WTC11 (cell line): ENCODE results near the gene CAMSAP3.

Source experiments
- ATF3 ChIP-seq: sonication (generic); formaldehyde crosslinking; conservative IDR thresholded peaks from 2 replicates; pipeline ENCODE4 v1.8.1; 2022; ENCODE audit warnings: mild to moderate bottlenecking, missing genetic modification reagents
- ELF4 ChIP-seq: sonication (generic); formaldehyde crosslinking; IDR thresholded peaks from 2 replicates; pipeline ENCODE4 v1.8.1; 2022; ENCODE audit warnings: low read depth, mild to moderate bottlenecking, moderate library complexity, missing genetic modification reagents
- TP53 ChIP-seq: sonication (generic); formaldehyde crosslinking; IDR thresholded peaks from 2 replicates; pipeline ENCODE4 v1.8.1; 2023; ENCODE audit warnings: mild to moderate bottlenecking, missing genetic modification reagents
- TF ChIP-seq, protein P1 (sequence below): sonication (generic); formaldehyde crosslinking; IDR thresholded peaks from 2 replicates; pipeline ENCODE4 v1.8.1; 2023; ENCODE audit warnings: mild to moderate bottlenecking, moderate library complexity, missing genetic modification reagents
- TF ChIP-seq, protein P2 (sequence below): sonication (generic); formaldehyde crosslinking; IDR thresholded peaks from 2 replicates; pipeline ENCODE4 v1.8.1; 2023; ENCODE audit warnings: mild to moderate bottlenecking, missing genetic modification reagents, moderate library complexity
- TF ChIP-seq, protein P3 (sequence below): fragments of 200-600 bp; IDR thresholded peaks from 2 replicates; pipeline ENCODE4 v1.8.0; 2022; ENCODE audit warnings: antibody characterized with exemption

DNA sequence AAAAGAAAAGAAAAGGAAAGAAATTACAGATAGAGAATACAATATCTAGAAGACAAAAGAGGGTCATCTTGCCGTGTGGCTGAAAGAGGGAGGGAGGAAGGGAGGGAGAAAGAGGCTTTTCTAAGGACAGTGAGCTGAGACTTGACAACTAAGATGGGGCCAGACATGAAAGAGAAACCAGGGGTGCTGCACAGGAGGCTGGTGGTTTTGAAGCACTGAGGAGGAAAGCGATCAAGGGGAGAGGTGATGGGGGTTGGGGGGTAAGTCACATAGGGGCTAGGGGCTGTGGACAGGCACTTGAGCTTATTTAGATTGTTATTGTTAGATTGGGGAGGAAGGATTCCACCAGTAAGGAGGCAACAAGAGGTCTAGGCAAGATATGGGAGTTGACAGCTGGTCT is 42.9 kb upstream of the CAMSAP3 start:
- TF ChIP-seq ELF4 (CRISPR knock-in tag) (no peak), TP53 (CRISPR knock-in tag) (no peak), ATF3 (CRISPR knock-in tag) (no peak)
- TF ChIP-seq, protein P1, sequence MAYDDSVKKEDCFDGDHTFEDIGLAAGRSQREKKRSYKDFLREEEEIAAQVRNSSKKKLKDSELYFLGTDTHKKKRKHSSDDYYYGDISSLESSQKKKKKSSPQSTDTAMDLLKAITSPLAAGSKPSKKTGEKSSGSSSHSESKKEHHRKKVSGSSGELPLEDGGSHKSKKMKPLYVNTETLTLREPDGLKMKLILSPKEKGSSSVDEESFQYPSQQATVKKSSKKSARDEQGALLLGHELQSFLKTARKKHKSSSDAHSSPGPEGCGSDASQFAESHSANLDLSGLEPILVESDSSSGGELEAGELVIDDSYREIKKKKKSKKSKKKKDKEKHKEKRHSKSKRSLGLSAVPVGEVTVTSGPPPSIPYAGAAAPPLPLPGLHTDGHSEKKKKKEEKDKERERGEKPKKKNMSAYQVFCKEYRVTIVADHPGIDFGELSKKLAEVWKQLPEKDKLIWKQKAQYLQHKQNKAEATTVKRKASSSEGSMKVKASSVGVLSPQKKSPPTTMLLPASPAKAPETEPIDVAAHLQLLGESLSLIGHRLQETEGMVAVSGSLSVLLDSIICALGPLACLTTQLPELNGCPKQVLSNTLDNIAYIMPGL: no peak
- TF ChIP-seq, protein P2, sequence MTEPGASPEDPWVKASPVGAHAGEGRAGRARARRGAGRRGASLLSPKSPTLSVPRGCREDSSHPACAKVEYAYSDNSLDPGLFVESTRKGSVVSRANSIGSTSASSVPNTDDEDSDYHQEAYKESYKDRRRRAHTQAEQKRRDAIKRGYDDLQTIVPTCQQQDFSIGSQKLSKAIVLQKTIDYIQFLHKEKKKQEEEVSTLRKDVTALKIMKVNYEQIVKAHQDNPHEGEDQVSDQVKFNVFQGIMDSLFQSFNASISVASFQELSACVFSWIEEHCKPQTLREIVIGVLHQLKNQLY (CRISPR knock-in tag): no peak
- TF ChIP-seq, protein P3, sequence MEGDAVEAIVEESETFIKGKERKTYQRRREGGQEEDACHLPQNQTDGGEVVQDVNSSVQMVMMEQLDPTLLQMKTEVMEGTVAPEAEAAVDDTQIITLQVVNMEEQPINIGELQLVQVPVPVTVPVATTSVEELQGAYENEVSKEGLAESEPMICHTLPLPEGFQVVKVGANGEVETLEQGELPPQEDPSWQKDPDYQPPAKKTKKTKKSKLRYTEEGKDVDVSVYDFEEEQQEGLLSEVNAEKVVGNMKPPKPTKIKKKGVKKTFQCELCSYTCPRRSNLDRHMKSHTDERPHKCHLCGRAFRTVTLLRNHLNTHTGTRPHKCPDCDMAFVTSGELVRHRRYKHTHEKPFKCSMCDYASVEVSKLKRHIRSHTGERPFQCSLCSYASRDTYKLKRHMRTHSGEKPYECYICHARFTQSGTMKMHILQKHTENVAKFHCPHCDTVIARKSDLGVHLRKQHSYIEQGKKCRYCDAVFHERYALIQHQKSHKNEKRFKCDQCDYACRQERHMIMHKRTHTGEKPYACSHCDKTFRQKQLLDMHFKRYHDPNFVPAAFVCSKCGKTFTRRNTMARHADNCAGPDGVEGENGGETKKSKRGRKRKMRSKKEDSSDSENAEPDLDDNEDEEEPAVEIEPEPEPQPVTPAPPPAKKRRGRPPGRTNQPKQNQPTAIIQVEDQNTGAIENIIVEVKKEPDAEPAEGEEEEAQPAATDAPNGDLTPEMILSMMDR: no peak
